ENCODE results near the gene RASA2. TPM values are rescaled to one million over a fixed set of nuclear protein-coding genes. Genes with fewer than 3 reads are reported as not detected.

The RASA2 gene
- total and polyA plus RNA-seq, 2 experiments from 2014 or later, result 16.6 to 28.6 TPM

- no peak for TF ChIP-seq CREB1 (CRISPR knock-in tag; IDR thresholded peaks at IDR 0.05; ENCODE audit: low read depth)
- TF ChIP-seq ZNF114 (CRISPR knock-in tag; IDR thresholded peaks at IDR 0.05), result no peak
- TF ChIP-seq NANOG (IDR thresholded peaks at IDR 0.05; ENCODE audit: borderline replicate concordance), result no peak
- TF ChIP-seq POLR2AphosphoS5 (IDR thresholded peaks at IDR 0.05; ENCODE audit: low read depth), result no peak
- TF ChIP-seq ZNF462 (CRISPR knock-in tag; IDR thresholded peaks at IDR 0.05), result no peak
- no peak for TF ChIP-seq JUNB (IDR thresholded peaks at IDR 0.05; ENCODE audit: unreplicated experiment)
- TF ChIP-seq, protein P1, sequence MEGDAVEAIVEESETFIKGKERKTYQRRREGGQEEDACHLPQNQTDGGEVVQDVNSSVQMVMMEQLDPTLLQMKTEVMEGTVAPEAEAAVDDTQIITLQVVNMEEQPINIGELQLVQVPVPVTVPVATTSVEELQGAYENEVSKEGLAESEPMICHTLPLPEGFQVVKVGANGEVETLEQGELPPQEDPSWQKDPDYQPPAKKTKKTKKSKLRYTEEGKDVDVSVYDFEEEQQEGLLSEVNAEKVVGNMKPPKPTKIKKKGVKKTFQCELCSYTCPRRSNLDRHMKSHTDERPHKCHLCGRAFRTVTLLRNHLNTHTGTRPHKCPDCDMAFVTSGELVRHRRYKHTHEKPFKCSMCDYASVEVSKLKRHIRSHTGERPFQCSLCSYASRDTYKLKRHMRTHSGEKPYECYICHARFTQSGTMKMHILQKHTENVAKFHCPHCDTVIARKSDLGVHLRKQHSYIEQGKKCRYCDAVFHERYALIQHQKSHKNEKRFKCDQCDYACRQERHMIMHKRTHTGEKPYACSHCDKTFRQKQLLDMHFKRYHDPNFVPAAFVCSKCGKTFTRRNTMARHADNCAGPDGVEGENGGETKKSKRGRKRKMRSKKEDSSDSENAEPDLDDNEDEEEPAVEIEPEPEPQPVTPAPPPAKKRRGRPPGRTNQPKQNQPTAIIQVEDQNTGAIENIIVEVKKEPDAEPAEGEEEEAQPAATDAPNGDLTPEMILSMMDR (conservative IDR thresholded peaks at IDR 0.05; ENCODE audit: low read depth in 2 of 2), result no peak
- TF ChIP-seq REST (IDR thresholded peaks at IDR 0.05; ENCODE audit: unreplicated experiment), result no peak
- no peak for TF ChIP-seq EZH2phosphoT487 (IDR thresholded peaks at IDR 0.05; ENCODE audit: unreplicated experiment)
- no peak for TF ChIP-seq EZH2 (IDR thresholded peaks at IDR 0.05; ENCODE audit: low read depth, unreplicated experiment)
- TF ChIP-seq STAT1 (IDR thresholded peaks at IDR 0.05; ENCODE audit: unreplicated experiment), result no peak
- TF ChIP-seq ZNF331 (CRISPR knock-in tag; IDR thresholded peaks at IDR 0.05; ENCODE audit: low read depth), result no peak
- TF ChIP-seq, protein P2, sequence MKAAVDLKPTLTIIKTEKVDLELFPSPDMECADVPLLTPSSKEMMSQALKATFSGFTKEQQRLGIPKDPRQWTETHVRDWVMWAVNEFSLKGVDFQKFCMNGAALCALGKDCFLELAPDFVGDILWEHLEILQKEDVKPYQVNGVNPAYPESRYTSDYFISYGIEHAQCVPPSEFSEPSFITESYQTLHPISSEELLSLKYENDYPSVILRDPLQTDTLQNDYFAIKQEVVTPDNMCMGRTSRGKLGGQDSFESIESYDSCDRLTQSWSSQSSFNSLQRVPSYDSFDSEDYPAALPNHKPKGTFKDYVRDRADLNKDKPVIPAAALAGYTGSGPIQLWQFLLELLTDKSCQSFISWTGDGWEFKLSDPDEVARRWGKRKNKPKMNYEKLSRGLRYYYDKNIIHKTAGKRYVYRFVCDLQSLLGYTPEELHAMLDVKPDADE (IDR thresholded peaks at IDR 0.05), result no peak
- Histone ChIP-seq H3K36me3 (ENCODE audit: insufficient read depth) (no peaks in the 10 kb centered on the region), H3K27me3 (ENCODE audit: insufficient read depth) (no peaks in the 10 kb centered on the region), H4K20me1 (replicated peaks; ENCODE audit: insufficient read depth) (no peaks in the 10 kb centered on the region), H3K4me2 (no peak overlapping the region), H3K4me3 (no peak overlapping the region), H3F3A (replicated peaks; ENCODE audit: low read depth) (no peaks in the 10 kb centered on the region), H2AFZ (no peak overlapping the region), H3K9me2 (ENCODE audit: insufficient read depth) (no peaks in the 10 kb centered on the region), H3K27ac (ENCODE audit: low read depth) (no peak overlapping the region), H3K79me2 (replicated peaks; ENCODE audit: insufficient read depth) (no peaks in the 10 kb centered on the region), H3K4me1 (ENCODE audit: insufficient read depth) (no peaks in the 10 kb centered on the region; the same call in 1 of the 2 replicates)
- no peaks in the 10 kb centered on the region for H3K36me3 Mint-ChIP-seq (ENCODE audit: low read depth)
- no peak for DNase-seq (ENCODE audit: low spot score)
- peaks cover 3% of the 10 kb centered on the region for H3K27me3 Mint-ChIP-seq (ENCODE audit: insufficient read depth, low read depth, poor library complexity)
- peaks cover 5% of the 10 kb centered on the region; the same call in 2 of the 3 replicates for H3K4me1 Mint-ChIP-seq
- H3K27ac Mint-ChIP-seq, result no peak overlapping the region
- ATAC-seq, result no peak
- no peak overlapping the region for H3K4me3 Mint-ChIP-seq
- H3K9me3 Mint-ChIP-seq, result no peaks in the 10 kb centered on the region
Observed at GRCh38 chr3:141446737-141447136, 40.1 kb upstream of the RASA2 start.

All from GM23338 (cell line).